HEK293 (cell line): ENCODE data around the gene ANKRD37.

Experiments used
- CTCF ChIA-PET: fragments of 350-600 bp; formaldehyde crosslinking; extraction: SDS; loops from one replicate; lab custom pipeline; 2021; ENCODE audit warnings: antibody characterized with exemption; lab: Yijun Ruan, JAX
- POLR2A ChIA-PET: fragments of 300-600 bp; formaldehyde crosslinking; extraction: SDS; loops from one replicate; lab custom pipeline; 2020; ENCODE audit warnings: antibody characterized with exemption, inconsistent platforms; lab: Yijun Ruan, JAX
- H3K27ac ChIP-seq: fragments of 200-500 bp; sonication (Bioruptor generic); 2 replicates; pipeline ENCODE4 v1.5.1; 2014; ENCODE audit warnings: low read depth, low read length, control low read depth, inconsistent platforms; ENCODE audit errors: extremely low read depth
- H3K36me3 ChIP-seq, 2 experiments: fragments of 200-500 bp in 1 of 2; sonication (Bioruptor generic) in 1 of 2; 1 replicate in 1 of 2; 2 replicates in 1 of 2; pipeline ENCODE4 v1.5.1; 2014 to 2017; ENCODE audit warnings: inconsistent platforms in 2 of 2, low read length in 2 of 2; ENCODE audit not compliant: control insufficient read depth in 2 of 2, insufficient read depth in 1 of 2
- H3K4me1 ChIP-seq: fragments of 200-500 bp; sonication (Bioruptor generic); 2 replicates; pipeline ENCODE4 v1.5.1; 2014; ENCODE audit warnings: mild to moderate bottlenecking, low read length, inconsistent platforms; ENCODE audit not compliant: control insufficient read depth, insufficient read depth
- H3K4me3 ChIP-seq: 2 replicates; pipeline ENCODE4 v1.5.1; 2011; ENCODE audit warnings: low read depth, mild to moderate bottlenecking, control low read depth, low read length, moderate library complexity
- H3K9me3 ChIP-seq: fragments of 200-500 bp; sonication (Bioruptor generic); 2 replicates; pipeline ENCODE4 v1.5.1; 2014; ENCODE audit warnings: low read depth, low read length, inconsistent platforms; ENCODE audit not compliant: control insufficient read depth, insufficient read depth
- KLF9 ChIP-seq: fragments of 450-650 bp; formaldehyde crosslinking; IDR thresholded peaks from 2 replicates; pipeline ENCODE4 v1.5.1; 2016; ENCODE audit warnings: missing biosample characterization, missing genetic modification characterization, low read depth
- PRDM10 ChIP-seq: fragments of 450-650 bp; formaldehyde crosslinking; IDR thresholded peaks from 2 replicates; pipeline ENCODE4 v1.5.1; 2016; ENCODE audit warnings: missing biosample characterization, missing genetic modification characterization
- ZBTB10 ChIP-seq: fragments of 450-650 bp; formaldehyde crosslinking; IDR thresholded peaks from 2 replicates; pipeline ENCODE4 v1.5.1; 2016; ENCODE audit warnings: missing biosample characterization, missing genetic modification characterization
- ZBTB44 ChIP-seq: fragments of 450-650 bp; IDR thresholded peaks from 2 replicates; pipeline ENCODE4 v1.5.1; 2018; ENCODE audit warnings: missing biosample characterization, mild to moderate bottlenecking, missing genetic modification characterization
- ZFP3 ChIP-seq: fragments of 450-650 bp; formaldehyde crosslinking; IDR thresholded peaks from 2 replicates; pipeline ENCODE4 v1.5.1; 2016; ENCODE audit warnings: low read depth, missing biosample characterization, missing genetic modification characterization
- ZNF155 ChIP-seq: fragments of 450-650 bp; formaldehyde crosslinking; IDR thresholded peaks from 2 replicates; pipeline ENCODE4 v1.5.1; 2016; ENCODE audit warnings: missing biosample characterization, missing genetic modification characterization
- ZNF19 ChIP-seq: fragments of 450-650 bp; formaldehyde crosslinking; IDR thresholded peaks from 2 replicates; pipeline ENCODE4; 2016; ENCODE audit warnings: missing biosample characterization, missing genetic modification characterization, low read depth
- ZNF600 ChIP-seq: fragments of 450-650 bp; formaldehyde crosslinking; IDR thresholded peaks from 2 replicates; pipeline ENCODE4 v1.5.1; 2016; ENCODE audit warnings: missing biosample characterization, missing genetic modification characterization
- TF ChIP-seq, protein P1 (sequence below): fragments of 450-650 bp; formaldehyde crosslinking; IDR thresholded peaks from 2 replicates; pipeline ENCODE4; 2016; ENCODE audit warnings: missing biosample characterization, missing genetic modification characterization
- TF ChIP-seq, protein P2 (sequence below): fragments of 450-650 bp; formaldehyde crosslinking; IDR thresholded peaks from 2 replicates; pipeline ENCODE4 v1.5.1; 2016; ENCODE audit warnings: missing biosample characterization, missing genetic modification characterization
- TF ChIP-seq, protein P3 (sequence below): fragments of 450-650 bp; formaldehyde crosslinking; IDR thresholded peaks from 2 replicates; pipeline ENCODE4 v1.5.1; 2016; ENCODE audit warnings: missing biosample characterization, missing genetic modification characterization

The ANKRD37 gene

DNA sequence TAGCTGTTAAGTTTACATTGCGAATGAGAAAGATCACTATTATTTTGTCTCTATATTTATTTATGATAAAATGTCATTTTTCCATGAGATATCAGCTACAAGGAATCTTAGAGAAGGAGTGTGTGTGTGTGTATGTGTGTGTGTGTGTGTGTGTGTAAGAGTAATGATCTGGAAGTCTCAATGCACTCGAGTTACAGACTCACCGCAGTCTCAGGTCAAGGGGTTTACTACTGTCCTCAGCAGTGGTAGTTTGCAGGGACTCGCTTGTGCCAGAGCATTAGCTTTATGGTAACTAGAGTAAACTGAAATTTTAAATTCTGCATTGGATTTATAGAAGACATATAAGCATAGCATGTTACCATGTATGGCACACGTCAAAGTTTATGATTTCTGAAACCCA lies 31.8 kb upstream of the ANKRD37 start:
- peaks cover 0 to 14% of the 10 kb centered on the region in 2 experiments for H3K36me3 ChIP-seq
- ChIA-PET POLR2A (no interaction called here), CTCF (no interaction called here)
- no peaks in the 10 kb centered on the region for H3K9me3 ChIP-seq
- H3K4me1 ChIP-seq = no peaks in the 10 kb centered on the region
- H3K27ac ChIP-seq = no peak overlapping the region
- no peak for TF ChIP-seq ZNF155 (tag by site-specific recombination)
- TF ChIP-seq, protein P1, sequence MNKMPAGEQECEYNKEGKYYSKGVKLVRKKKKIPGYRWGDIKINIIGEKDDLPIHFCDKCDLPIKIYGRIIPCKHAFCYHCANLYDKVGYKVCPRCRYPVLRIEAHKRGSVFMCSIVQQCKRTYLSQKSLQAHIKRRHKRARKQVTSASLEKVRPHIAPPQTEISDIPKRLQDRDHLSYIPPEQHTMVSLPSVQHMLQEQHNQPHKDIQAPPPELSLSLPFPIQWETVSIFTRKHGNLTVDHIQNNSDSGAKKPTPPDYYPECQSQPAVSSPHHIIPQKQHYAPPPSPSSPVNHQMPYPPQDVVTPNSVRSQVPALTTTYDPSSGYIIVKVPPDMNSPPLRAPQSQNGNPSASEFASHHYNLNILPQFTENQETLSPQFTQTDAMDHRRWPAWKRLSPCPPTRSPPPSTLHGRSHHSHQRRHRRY (tag by site-specific recombination) = no peak
- H3K4me3 ChIP-seq = no peak overlapping the region

GRCh38 chr4:185369731-185370130 lies 26.9 kb upstream of the ANKRD37 start:
- Histone ChIP-seq H3K4me1 (no peaks in the 10 kb centered on the region), H3K36me3 (peaks cover 0 to 34% of the 10 kb centered on the region in 2 experiments; a peak in 2 of 3 replicates), H3K9me3 (no peaks in the 10 kb centered on the region), H3K4me3 (no peak overlapping the region), H3K27ac (no peak overlapping the region)
- TF ChIP-seq ZFP3 (tag by site-specific recombination) = no peak
- TF ChIP-seq PRDM10 (tag by site-specific recombination) = peak; percentile 38; the same call in 1 of the 2 replicates
- CTCF ChIA-PET = no interaction called here
- POLR2A ChIA-PET = no interaction called here

DNA sequence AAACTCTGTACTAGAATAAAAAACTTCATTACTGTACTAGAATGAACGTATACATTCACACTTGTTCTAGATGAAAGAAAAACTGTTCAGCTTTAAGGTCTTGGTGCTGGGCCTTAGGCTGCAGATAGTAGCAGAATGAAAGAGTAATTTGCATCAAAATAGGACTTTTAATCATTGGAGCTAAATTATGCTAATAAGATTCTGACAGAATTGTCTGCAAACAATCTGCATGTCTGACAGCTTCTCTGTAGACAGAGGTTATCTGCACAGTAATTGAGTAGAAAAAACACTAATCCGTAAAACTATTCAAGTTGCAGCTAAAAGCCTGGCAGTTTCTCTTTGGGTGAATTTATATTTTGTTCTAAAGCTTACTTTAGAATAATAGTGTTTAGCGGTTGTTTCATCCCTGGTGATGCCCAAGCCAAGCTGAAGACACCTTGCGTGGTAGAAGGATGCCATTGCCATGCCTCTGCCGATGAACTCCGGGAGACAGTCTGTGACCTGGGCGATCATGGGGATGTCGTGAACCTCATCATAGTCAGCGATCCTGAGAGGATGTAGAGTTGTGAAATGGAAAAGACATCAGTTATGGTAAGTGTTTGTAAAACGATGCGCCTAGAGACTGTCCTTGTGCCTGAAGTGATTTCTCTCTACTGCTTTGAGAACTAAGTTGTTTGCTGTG lies 26.2 kb upstream of the ANKRD37 start:
- TF ChIP-seq ZNF600 (tag by site-specific recombination) = no peak
- TF ChIP-seq ZNF19 (tag by site-specific recombination) = no peak
- H3K27ac ChIP-seq = no peak overlapping the region
- H3K4me3 ChIP-seq = no peak overlapping the region
- peaks cover 0 to 34% of the 10 kb centered on the region in 2 experiments; a peak in 2 of 3 replicates for H3K36me3 ChIP-seq
- ChIA-PET POLR2A (no interaction called here), CTCF (no interaction called here)
- H3K9me3 ChIP-seq = no peaks in the 10 kb centered on the region
- H3K4me1 ChIP-seq = no peaks in the 10 kb centered on the region

- CTCF ChIA-PET = no interaction called here
- Histone ChIP-seq H3K9me3 (no peaks in the 10 kb centered on the region), H3K4me3 (no peak overlapping the region)
- TF ChIP-seq ZBTB10 (tag by site-specific recombination) = no peak
- TF ChIP-seq, protein P2, sequence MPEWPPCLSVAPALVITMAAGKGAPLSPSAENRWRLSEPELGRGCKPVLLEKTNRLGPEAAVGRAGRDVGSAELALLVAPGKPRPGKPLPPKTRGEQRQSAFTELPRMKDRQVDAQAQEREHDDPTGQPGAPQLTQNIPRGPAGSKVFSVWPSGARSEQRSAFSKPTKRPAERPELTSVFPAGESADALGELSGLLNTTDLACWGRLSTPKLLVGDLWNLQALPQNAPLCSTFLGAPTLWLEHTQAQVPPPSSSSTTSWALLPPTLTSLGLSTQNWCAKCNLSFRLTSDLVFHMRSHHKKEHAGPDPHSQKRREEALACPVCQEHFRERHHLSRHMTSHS = no peak
- no peak for TF ChIP-seq KLF9 (tag by site-specific recombination)
- TF ChIP-seq, protein P3, sequence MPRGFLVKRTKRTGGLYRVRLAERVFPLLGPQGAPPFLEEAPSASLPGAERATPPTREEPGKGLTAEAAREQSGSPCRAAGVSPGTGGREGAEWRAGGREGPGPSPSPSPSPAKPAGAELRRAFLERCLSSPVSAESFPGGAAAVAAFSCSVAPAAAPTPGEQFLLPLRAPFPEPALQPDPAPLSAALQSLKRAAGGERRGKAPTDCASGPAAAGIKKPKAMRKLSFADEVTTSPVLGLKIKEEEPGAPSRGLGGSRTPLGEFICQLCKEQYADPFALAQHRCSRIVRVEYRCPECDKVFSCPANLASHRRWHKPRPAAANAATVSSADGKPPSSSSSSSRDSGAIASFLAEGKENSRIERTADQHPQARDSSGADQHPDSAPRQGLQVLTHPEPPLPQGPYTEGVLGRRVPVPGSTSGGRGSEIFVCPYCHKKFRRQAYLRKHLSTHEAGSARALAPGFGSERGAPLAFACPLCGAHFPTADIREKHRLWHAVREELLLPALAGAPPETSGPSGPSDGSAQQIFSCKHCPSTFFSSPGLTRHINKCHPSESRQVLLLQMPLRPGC (tag by site-specific recombination) = no peak
- no peak for TF ChIP-seq ZBTB44 (tag by site-specific recombination)
- TF ChIP-seq, all 188 proteins: peak for 0
- POLR2A ChIA-PET = no interaction called here
- Histone ChIP-seq H3K36me3 (peaks cover 0 to 37% of the 10 kb centered on the region in 2 experiments; a peak in 2 of 3 replicates), H3K4me1 (no peaks in the 10 kb centered on the region), H3K27ac (no peak overlapping the region)
These were observed 24.9 kb upstream of the ANKRD37 start for GRCh38 chr4:185371702-185372101.
